ENCODE measurements around the gene HOXA7.
A peak's percentile ranks its signal among the peaks of the same experiment; 100 is the strongest.

The HOXA7 gene

GRCh38 chr7:27182861-27183681, 26.6 kb upstream of the HOXA7 start:
- no peak overlapping the region for H3K4me3 ChIP-seq (ENCODE audit: low read depth, low read length)
- H3K27ac ChIP-seq, result no peak overlapping the region
- no peak for DNase-seq
- H3K36me3 ChIP-seq (replicated peaks), result no peaks in the 10 kb centered on the region
- H3K27me3 ChIP-seq (replicated peaks), result peaks cover 90% of the 10 kb centered on the region
- in situ Hi-C loops (cut with HindIII; ENCODE audit: low pct_ligation_motif_present, low sequenced_read_pairs), result no loop called here
- TF ChIP-seq CTCF (IDR thresholded peaks at IDR 0.05; ENCODE audit: low read depth, low read length, missing control alignments), result no peak

- H3K36me3 ChIP-seq (replicated peaks), result no peaks in the 10 kb centered on the region
- H3K27ac ChIP-seq, result no peak overlapping the region
- H3K4me3 ChIP-seq (ENCODE audit: low read depth, low read length), result no peak overlapping the region
- in situ Hi-C loops (cut with HindIII; ENCODE audit: low pct_ligation_motif_present, low sequenced_read_pairs), result no loop called here
- TF ChIP-seq CTCF (IDR thresholded peaks at IDR 0.05; ENCODE audit: low read depth, low read length, missing control alignments), result no peak
- no peak for DNase-seq
- H3K27me3 ChIP-seq (replicated peaks), result peaks cover 90% of the 10 kb centered on the region
These were observed 25.9 kb upstream of the HOXA7 start for GRCh38 chr7:27182285-27182841.

DNA sequence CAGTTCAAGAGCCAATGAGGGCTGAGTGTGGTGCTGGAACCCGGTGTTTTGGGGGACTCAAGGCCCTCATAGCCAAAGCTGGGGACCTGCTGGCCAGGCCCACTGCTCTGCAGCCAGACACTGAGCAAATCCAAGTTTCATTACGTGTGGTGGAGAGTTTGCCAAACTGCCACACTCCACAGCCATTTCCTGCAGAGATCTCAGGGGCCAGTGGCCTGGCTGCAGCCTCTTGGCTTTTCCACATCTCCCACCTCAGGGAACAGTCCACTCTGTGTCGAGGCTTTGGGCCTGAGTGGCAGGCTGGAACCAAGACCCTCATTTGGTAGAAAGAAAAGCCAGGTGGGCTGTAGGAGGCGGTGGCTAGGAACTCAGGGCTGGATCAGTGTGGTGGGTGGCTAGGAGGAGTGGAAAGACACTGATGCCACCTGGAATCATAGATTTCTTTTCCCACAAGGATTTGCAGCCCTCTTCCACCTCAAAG, 25.4 kb upstream of the HOXA7 start:
- no peak for DNase-seq
- Histone ChIP-seq H3K4me3 (ENCODE audit: low read depth, low read length) (no peak overlapping the region), H3K36me3 (replicated peaks) (no peaks in the 10 kb centered on the region), H3K27ac (no peak overlapping the region), H3K27me3 (replicated peaks) (peaks cover 91% of the 10 kb centered on the region)
- in situ Hi-C loops (cut with HindIII; ENCODE audit: low pct_ligation_motif_present, low sequenced_read_pairs), result no loop called here
- no peak for TF ChIP-seq CTCF (IDR thresholded peaks at IDR 0.05; ENCODE audit: low read depth, low read length, missing control alignments)

DNA sequence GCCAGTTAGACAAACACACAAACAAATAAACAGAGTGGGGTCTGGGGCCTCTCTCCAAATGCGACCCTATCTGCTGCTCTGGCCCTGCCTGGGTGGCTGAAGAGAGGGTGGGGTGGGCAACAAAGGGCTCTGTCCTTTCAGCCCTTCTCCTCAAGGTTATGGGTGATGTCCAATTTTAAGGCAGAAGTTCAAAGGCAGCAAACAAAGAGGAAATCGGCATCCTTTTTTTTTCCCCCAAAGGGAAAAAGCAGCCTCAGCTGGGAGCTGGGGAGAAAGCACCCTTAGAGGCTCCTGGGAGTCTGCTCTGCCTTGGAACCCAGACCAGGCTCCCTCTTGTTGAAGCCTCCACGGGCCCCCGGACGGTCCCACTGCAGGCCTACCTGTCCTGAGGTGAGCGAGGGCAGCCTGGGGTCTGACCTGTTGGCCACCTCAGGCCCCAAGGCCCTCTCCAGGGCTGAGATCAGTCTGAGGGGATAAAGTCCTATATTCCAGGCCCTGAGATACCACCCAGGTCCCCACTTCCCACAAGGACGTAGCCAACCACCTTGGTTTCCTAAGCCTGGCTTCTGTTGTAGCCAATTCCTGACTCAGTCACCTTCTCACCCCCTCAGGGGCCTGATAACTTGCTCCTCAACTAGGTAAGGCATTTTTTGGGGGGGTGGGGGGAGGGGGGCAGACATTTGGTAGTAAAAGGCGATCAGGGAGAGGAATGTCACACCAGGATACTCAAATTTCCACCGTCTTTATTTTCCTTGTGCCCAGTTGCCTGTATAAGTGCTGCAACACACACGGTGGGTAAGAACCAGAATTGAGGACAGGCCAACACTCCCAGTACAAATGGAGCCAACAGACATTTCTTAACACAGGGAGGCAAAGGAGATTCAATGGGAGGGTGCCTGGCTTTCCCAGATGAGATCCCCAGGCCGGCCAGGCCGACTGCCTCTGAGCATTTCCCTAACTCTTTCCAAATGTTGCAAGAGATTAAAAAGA, 24.3 kb upstream of the HOXA7 start:
- no peak for TF ChIP-seq CTCF (IDR thresholded peaks at IDR 0.05; ENCODE audit: low read depth, low read length, missing control alignments)
- in situ Hi-C loops (cut with HindIII; ENCODE audit: low pct_ligation_motif_present, low sequenced_read_pairs), result no loop called here
- DNase-seq, result no peak
- no peak overlapping the region for H3K27ac ChIP-seq
- no peak overlapping the region for H3K4me3 ChIP-seq (ENCODE audit: low read depth, low read length)
- peaks cover 92% of the 10 kb centered on the region for H3K27me3 ChIP-seq (replicated peaks)
- H3K36me3 ChIP-seq (replicated peaks), result no peaks in the 10 kb centered on the region

DNA sequence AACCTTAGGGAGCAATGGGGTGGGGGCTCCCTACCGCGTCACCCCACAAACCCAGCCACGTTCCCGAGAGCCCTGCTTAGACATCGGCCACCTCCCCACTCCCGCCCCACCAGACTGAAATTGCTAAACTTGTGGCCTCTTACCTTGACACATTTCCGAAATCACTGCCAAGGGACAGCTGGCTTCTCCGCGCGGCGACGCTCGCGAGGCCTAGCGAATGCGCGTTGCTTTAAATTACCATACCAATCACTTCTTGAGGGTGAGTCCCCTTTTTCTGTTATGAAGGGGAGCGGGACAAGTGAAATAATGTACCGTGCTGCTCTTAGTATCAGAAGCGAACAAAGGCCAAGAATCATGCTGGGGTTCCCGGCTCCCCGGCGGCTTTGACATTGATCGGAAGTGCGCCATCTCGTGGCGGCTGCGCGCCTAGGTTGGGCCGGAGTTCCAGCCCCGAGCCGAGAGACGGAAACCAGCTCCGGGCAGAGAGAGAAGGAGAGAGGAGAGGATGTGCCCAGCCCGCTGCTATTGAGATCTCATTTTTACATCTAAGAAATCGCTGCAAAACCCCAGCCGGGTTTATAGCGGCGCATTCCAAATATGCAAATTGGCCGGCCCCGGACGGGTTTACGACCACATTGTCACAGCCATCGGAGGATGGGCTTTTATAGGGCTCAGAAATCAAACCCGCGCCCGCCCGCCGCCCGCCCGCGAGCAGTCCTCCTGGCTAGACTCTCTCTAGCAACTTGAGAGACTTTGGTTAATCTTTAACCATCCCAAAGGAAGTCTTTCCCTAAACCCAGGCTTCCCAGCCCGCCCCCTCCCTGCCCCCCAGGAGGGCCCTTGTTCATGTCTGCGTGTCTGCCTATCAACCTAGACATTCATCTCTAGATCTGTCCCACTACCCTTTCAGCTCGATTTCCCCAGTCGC, 23.3 kb upstream of the HOXA7 start:
- DNase-seq, result no peak
- in situ Hi-C loops (cut with HindIII; ENCODE audit: low pct_ligation_motif_present, low sequenced_read_pairs), result no loop called here
- Histone ChIP-seq H3K36me3 (replicated peaks) (no peaks in the 10 kb centered on the region), H3K27ac (no peak overlapping the region), H3K4me3 (ENCODE audit: low read depth, low read length) (no peak overlapping the region), H3K27me3 (replicated peaks) (peaks cover 92% of the 10 kb centered on the region)
- TF ChIP-seq CTCF (IDR thresholded peaks at IDR 0.05; ENCODE audit: low read depth, low read length, missing control alignments), result peak; percentile 87

Data from brain microvascular endothelial cell (primary cell).